H1 (cell line): Measurements from ENCODE around the gene MAGI2. TPM values are rescaled to one million over a fixed set of nuclear protein-coding genes. Genes with fewer than 3 reads are reported as not detected.

Source experiments
- CTCF ChIA-PET: fragments of 300-600 bp; sonication (Branson Sonifier 250); formaldehyde crosslinking; loops from one replicate; lab custom pipeline; 2021; ENCODE audit not compliant: partially characterized antibody; lab: Charles Lee
- POLR2A ChIA-PET: fragments of 300-600 bp; sonication (Branson Sonifier 250); formaldehyde crosslinking; loops from one replicate; lab custom pipeline; 2021; ENCODE audit warnings: inconsistent platforms; ENCODE audit not compliant: partially characterized antibody; lab: Charles Lee
- DNase-seq, 2 experiments: peaks; one replicate each; pipeline versions ENCODE4 v3.0.0 to v3.0.0-alpha.2; 2010 to 2022; ENCODE audit warnings: low spot score in 2 of 2, low read depth in 1 of 2, mixed read lengths in 1 of 2
- FAIRE-seq: peaks from 2 replicates; lab custom pipeline; 2011; peaks lifted over from hg19 to GRCh38; lab: Jason Lieb, UNC
- H2AFZ ChIP-seq: 2 replicates; pipeline ENCODE4 v1.8.1; 2012; ENCODE audit warnings: low read length, inconsistent platforms
- H2AK5ac ChIP-seq: 2 replicates; pipeline ENCODE4 v1.6.1; 2013; ENCODE audit warnings: low read depth, low read length
- H2BK120ac ChIP-seq: replicated peaks from 2 replicates; pipeline ENCODE3; 2013; ENCODE audit warnings: low read depth, low read length, inconsistent platforms
- H2BK12ac ChIP-seq: 2 replicates; pipeline ENCODE4 v1.6.1; 2013; ENCODE audit warnings: low read depth, low read length
- H2BK15ac ChIP-seq: 2 replicates; pipeline ENCODE4 v1.6.1; 2013; ENCODE audit warnings: low read length
- H2BK20ac ChIP-seq: 2 replicates; pipeline ENCODE4 v1.6.1; 2013; ENCODE audit warnings: low read length
- H2BK5ac ChIP-seq: 2 replicates; pipeline ENCODE4 v1.6.1; 2013; ENCODE audit warnings: low read depth, low read length
- H3K14ac ChIP-seq: 2 replicates; pipeline ENCODE4 v1.6.1; 2013; ENCODE audit warnings: inconsistent platforms; ENCODE audit not compliant: insufficient read length
- H3K18ac ChIP-seq: 2 replicates; pipeline ENCODE4 v1.6.1; 2013; ENCODE audit warnings: low read length; ENCODE audit errors: extremely low read depth
- H3K23ac ChIP-seq: 2 replicates; pipeline ENCODE4 v1.6.1; 2013; ENCODE audit warnings: inconsistent platforms; ENCODE audit not compliant: insufficient read length
- H3K23me2 ChIP-seq: 2 replicates; pipeline ENCODE4 v1.6.1; 2013; ENCODE audit warnings: low read depth, low read length
- H3K27ac ChIP-seq: 2 replicates; pipeline ENCODE4 v1.6.1; 2011; ENCODE audit warnings: low read depth, low read length, inconsistent platforms
- H3K27me3 ChIP-seq, 4 experiments: replicated peaks in 1 of 4; 1 replicate in 1 of 4; 2 replicates in 3 of 4; pipeline versions ENCODE4 v1.6.1 to v1.8.1; 2011 to 2013; ENCODE audit warnings: low read length in 3 of 4, mild to moderate bottlenecking in 3 of 4, inconsistent platforms in 2 of 4, mixed read lengths in 2 of 4, moderate library complexity in 1 of 4; ENCODE audit not compliant: control insufficient read depth in 3 of 4, insufficient read depth in 3 of 4; ENCODE audit errors: extremely low read depth in 1 of 4
- H3K36me3 ChIP-seq, 4 experiments: 2 replicates each; pipeline versions ENCODE4 v1.6.1 to v1.8.1; 2011 to 2013; ENCODE audit warnings: mild to moderate bottlenecking in 4 of 4, low read length in 3 of 4, moderate library complexity in 2 of 4, control low read depth in 1 of 4, inconsistent platforms in 1 of 4; ENCODE audit not compliant: insufficient read depth in 4 of 4, control insufficient read depth in 2 of 4
- H3K4ac ChIP-seq: replicated peaks from 2 replicates; pipeline ENCODE3; 2013; ENCODE audit warnings: low read length, low read depth, mixed read lengths, inconsistent platforms; ENCODE audit not compliant: insufficient read length
- H3K4me1 ChIP-seq, 4 experiments: replicated peaks in 1 of 4; 1 replicate in 1 of 4; 2 replicates in 3 of 4; pipeline versions ENCODE4 v1.6.1 to v1.8.1; 2011 to 2013; ENCODE audit warnings: low read length in 3 of 4, inconsistent platforms in 2 of 4, mixed read lengths in 1 of 4; ENCODE audit not compliant: insufficient read depth in 4 of 4, control insufficient read depth in 3 of 4
- H3K4me2 ChIP-seq, 2 experiments: 2 replicates each; pipeline versions ENCODE4 v1.6.1 to v1.8.1; 2011 to 2013; ENCODE audit warnings: low read depth in 2 of 2, low read length in 2 of 2, control low read depth in 1 of 2, inconsistent platforms in 1 of 2, mild to moderate bottlenecking in 1 of 2; ENCODE audit not compliant: insufficient read depth in 1 of 2
- H3K4me3 ChIP-seq, 4 experiments: fragments of 200-600, 300-600 bp in 1 of 4; sonication (generic), shearing (Covaris generic), sonication (Bioruptor Twin) in 1 of 4; 2 replicates each; pipeline versions ENCODE4 v1.5.1 to v1.8.1; 2011 to 2016; ENCODE audit warnings: low read length in 4 of 4, low read depth in 3 of 4, control low read depth in 2 of 4, inconsistent platforms in 2 of 4, mild to moderate bottlenecking in 2 of 4, mixed read lengths in 1 of 4, moderate library complexity in 1 of 4; ENCODE audit not compliant: insufficient read depth in 2 of 4; ENCODE audit errors: extremely low read depth in 1 of 4
- H3K56ac ChIP-seq: replicated peaks from 2 replicates; pipeline ENCODE3; 2013; ENCODE audit warnings: low read depth, mild to moderate bottlenecking, mixed read lengths, low read length, inconsistent platforms; ENCODE audit not compliant: insufficient read length
- H3K79me1 ChIP-seq: 2 replicates; pipeline ENCODE4 v1.6.1; 2013; ENCODE audit warnings: low read depth, low read length, control low read depth
- H3K79me2 ChIP-seq, 2 experiments: 2 replicates each; pipeline versions ENCODE4 v1.6.1 to v1.8.1; 2012 to 2013; ENCODE audit warnings: low read length in 2 of 2, mild to moderate bottlenecking in 2 of 2, inconsistent platforms in 1 of 2; ENCODE audit not compliant: insufficient read depth in 2 of 2, control insufficient read depth in 1 of 2
- H3K9ac ChIP-seq, 4 experiments: replicated peaks in 1 of 4; 1 replicate in 1 of 4; 2 replicates in 3 of 4; pipeline versions ENCODE4 v1.6.1 to v1.8.1; 2011 to 2013; ENCODE audit warnings: low read depth in 3 of 4, low read length in 3 of 4, control low read depth in 2 of 4, mild to moderate bottlenecking in 2 of 4, moderate library complexity in 2 of 4, inconsistent platforms in 1 of 4; ENCODE audit errors: extremely low read depth in 1 of 4
- H3K9me3 ChIP-seq, 2 experiments: 2 replicates each; pipeline versions ENCODE4 v1.6.1 to v1.8.1; 2012 to 2013; ENCODE audit warnings: mild to moderate bottlenecking in 2 of 2, moderate library complexity in 2 of 2, control low read depth in 1 of 2, inconsistent platforms in 1 of 2, low read depth in 1 of 2, low read length in 1 of 2, mixed read lengths in 1 of 2; ENCODE audit not compliant: insufficient read depth in 2 of 2
- H4K20me1 ChIP-seq, 2 experiments: replicated peaks in 1 of 2; 2 replicates each; pipeline versions ENCODE3 to v1.8.1; 2011 to 2013; ENCODE audit warnings: inconsistent platforms in 2 of 2, low read length in 2 of 2, mild to moderate bottlenecking in 1 of 2; ENCODE audit not compliant: insufficient read depth in 2 of 2, control insufficient read depth in 1 of 2
- H4K5ac ChIP-seq: 2 replicates; pipeline ENCODE4 v1.6.1; 2013; ENCODE audit warnings: low read length, low read depth, mixed read lengths, inconsistent platforms; ENCODE audit not compliant: insufficient read length
- H4K8ac ChIP-seq: 2 replicates; pipeline ENCODE4 v1.8.0; 2013; ENCODE audit warnings: mild to moderate bottlenecking, moderate library complexity, low read length, inconsistent platforms; ENCODE audit not compliant: insufficient read depth; ENCODE audit errors: extremely low read depth
- H4K91ac ChIP-seq: replicated peaks from 2 replicates; pipeline ENCODE3; 2013; ENCODE audit warnings: low read length, mixed read lengths, inconsistent platforms; ENCODE audit not compliant: insufficient read length
- CEBPB ChIP-seq: IDR thresholded peaks from 2 replicates; pipeline ENCODE4 v1.6.1; 2012; ENCODE audit warnings: low read depth, low read length
- CREB1 ChIP-seq: IDR thresholded peaks from 2 replicates; pipeline ENCODE4 v1.6.1; 2012; ENCODE audit warnings: inconsistent platforms
- CTCF ChIP-seq, 3 experiments: IDR thresholded peaks; 1 replicate in 2 of 3; 2 replicates in 1 of 3; pipeline versions ENCODE4 v1.5.1 to v1.6.1; 2011; ENCODE audit warnings: low read length in 3 of 3, mild to moderate bottlenecking in 3 of 3, inconsistent platforms in 2 of 3, low read depth in 1 of 3, moderate library complexity in 1 of 3; ENCODE audit not compliant: insufficient read depth in 1 of 3; ENCODE audit errors: control extremely low read depth in 1 of 3
- EZH2 ChIP-seq: fragments of 200-600 bp; sonication (generic); IDR thresholded peaks from 2 replicates; pipeline ENCODE4 v1.7.1; 2012; ENCODE audit warnings: low read depth, mild to moderate bottlenecking, moderate library complexity, low read length, inconsistent platforms; ENCODE audit not compliant: severe bottlenecking
- HDAC6 ChIP-seq: IDR thresholded peaks from one replicate; pipeline ENCODE4 v1.7.1; 2012; ENCODE audit warnings: low read depth, mild to moderate bottlenecking, inconsistent platforms, low read length, moderate library complexity
- KDM1A ChIP-seq: fragments of 200-600, 300-600 bp; sonication (generic); IDR thresholded peaks from 2 replicates; pipeline ENCODE4 v1.7.1; 2016; ENCODE audit warnings: mild to moderate bottlenecking, low read length, borderline replicate concordance
- KDM5A ChIP-seq: fragments of 200-600 bp; IDR thresholded peaks from 2 replicates; pipeline ENCODE4 v1.7.1; 2012; ENCODE audit warnings: mild to moderate bottlenecking, low read length, inconsistent platforms, mixed read lengths
- POLR2A ChIP-seq, 2 experiments: IDR thresholded peaks; 1 replicate in 1 of 2; 2 replicates in 1 of 2; pipeline ENCODE4 v1.6.1; 2011; ENCODE audit warnings: low read depth in 2 of 2, low read length in 2 of 2, mild to moderate bottlenecking in 2 of 2; ENCODE audit errors: control extremely low read depth in 1 of 2
- POLR2AphosphoS5 ChIP-seq: IDR thresholded peaks from 2 replicates; pipeline ENCODE4 v1.6.1; 2011; ENCODE audit warnings: low read depth, low read length
- POU5F1 ChIP-seq: IDR thresholded peaks from 2 replicates; pipeline ENCODE4 v1.6.1; 2011; ENCODE audit warnings: low read depth, mild to moderate bottlenecking, low read length, moderate library complexity
- RNF2 ChIP-seq: fragments of 200-900, 300-1000 bp; sonication (generic); IDR thresholded peaks from 2 replicates; pipeline ENCODE4 v1.7.1; 2016; ENCODE audit warnings: borderline replicate concordance, low read depth, mild to moderate bottlenecking, antibody characterized with exemption, low read length; ENCODE audit not compliant: poor library complexity, severe bottlenecking; ENCODE audit errors: missing control alignments
- SIN3A ChIP-seq, 2 experiments: IDR thresholded peaks in 1 of 2; conservative IDR thresholded peaks in 1 of 2; 2 replicates each; pipeline ENCODE4 v1.6.1; 2011 to 2012; ENCODE audit warnings: low read length in 2 of 2, improper control_type of control experiment in 1 of 2, low read depth in 1 of 2, mild to moderate bottlenecking in 1 of 2
- SP4 ChIP-seq: IDR thresholded peaks from 2 replicates; pipeline ENCODE4 v1.6.1; 2012; ENCODE audit warnings: low read length, inconsistent platforms
- SUZ12 ChIP-seq: fragments of 200-600 bp; sonication (generic); IDR thresholded peaks from 2 replicates; pipeline ENCODE4 v1.6.1; 2012; ENCODE audit warnings: mild to moderate bottlenecking, inconsistent platforms, low read length, moderate library complexity, mixed read lengths
- polyA plus RNA-seq, 7 experiments: library from polyadenylated mRNA; depleted of rRNA in 3 of 7; stranded (reverse) in 5 of 7; unstranded in 2 of 7; fragments of >200 nt in 5 of 7; fragments of 200-250 nt in 2 of 7; gene quantifications; 1 replicate in 5 of 7; 2 replicates in 1 of 7; 4 replicates in 1 of 7; pipeline versions ENCODE4 v1.2.1 to v1.2.3, GENCODE V29; 2011 to 2013; ENCODE audit warnings: missing spikeins in 2 of 7, mixed read lengths in 2 of 7
- total RNA-seq: library from RNA; stranded (reverse); fragmentation: NEBNext Ultra II Directional; extraction: Animal tissue kit (Norgen Biotek cat#: 25700); gene quantifications from 2 replicates; pipeline ENCODE4 v1.2.1, GENCODE V29; 2021

MAGI2 gene
- total and polyA plus RNA-seq, 2 of the 8 experiments (the other 6 are each of a cell fraction or from before 2014, with no cell fraction given): 6.0 to 27.3 TPM

GRCh38 chr7:79009647-79010046, 443.8 kb downstream of the MAGI2 start:
- no peaks in the 10 kb centered on the region for H3K23me2 ChIP-seq
- DNase-seq (no peak), FAIRE-seq (no peak)
- no peak overlapping the region for H3K56ac ChIP-seq
- H3K79me2 ChIP-seq: no peaks in the 10 kb centered on the region
- no peak overlapping the region for H3K23ac ChIP-seq
- H2BK120ac ChIP-seq: no peak overlapping the region
- H2BK5ac ChIP-seq: no peak overlapping the region
- H3K79me1 ChIP-seq: no peaks in the 10 kb centered on the region
- no peak overlapping the region for H4K8ac ChIP-seq
- H3K27ac ChIP-seq: no peak overlapping the region
- no peak overlapping the region for H2AFZ ChIP-seq
- no peaks in the 10 kb centered on the region for H3K4me1 ChIP-seq
- no peak overlapping the region for H2BK15ac ChIP-seq
- no peak overlapping the region for H2BK12ac ChIP-seq
- H2BK20ac ChIP-seq: no peak overlapping the region
- H3K27me3 ChIP-seq: no peaks in the 10 kb centered on the region
- no peak overlapping the region for H3K14ac ChIP-seq
- POLR2A ChIA-PET: no interaction called here
- no peak overlapping the region for H3K4ac ChIP-seq
- no peak overlapping the region for H3K9ac ChIP-seq
- peaks cover 0 to 1% of the 10 kb centered on the region in 2 experiments for H4K20me1 ChIP-seq
- no peaks in the 10 kb centered on the region for H3K36me3 ChIP-seq
- no peaks in the 10 kb centered on the region for H3K9me3 ChIP-seq
- H4K5ac ChIP-seq: no peak overlapping the region
- no peak overlapping the region for H3K4me2 ChIP-seq
- CTCF ChIA-PET: no interaction called here
- no peak overlapping the region for H2AK5ac ChIP-seq
- no peak overlapping the region for H3K18ac ChIP-seq
- no peak overlapping the region for H3K4me3 ChIP-seq
- no peak overlapping the region for H4K91ac ChIP-seq
- TF ChIP-seq SP4 (no peak), POU5F1 (no peak), KDM5A (no peak), CEBPB (no peak), CTCF (IDR thresholded peaks at IDR 0.05; ENCODE audit: control extremely low read depth in 1 of 3, insufficient read depth in 1 of 3, low read depth in 1 of 3, low read length in 3 of 3) (no peak), POLR2AphosphoS5 (no peak), KDM1A (no peak), POLR2A (IDR thresholded peaks at IDR 0.05; ENCODE audit: control extremely low read depth in 1 of 2, low read depth in 2 of 2, low read length in 2 of 2) (no peak), SIN3A (conservative IDR thresholded peaks at IDR 0.05 in 1 of 2, IDR thresholded peaks at IDR 0.05 in 1 of 2; ENCODE audit: low read depth in 1 of 2, low read length in 2 of 2) (no peak), HDAC6 (no peak), CREB1 (no peak), EZH2 (no peak), RNF2 (no peak), SUZ12 (no peak)
